Cerebellar nuclear complex (tissue), 1 donor: ENCODE measurements around the gene SKI.

Experiments used
- DNase-seq, 2 experiments: peaks; one replicate each; lab custom pipeline; 2025; lab: John Stamatoyannopoulos, UW

SKI gene

GRCh38 chr1:2228157-2228594 lies at the start of gene SKI:
Gene SKI, plus strand, starts transcription at chr1:2228319. Its CDS starts 448 bp downstream, at chr1:2228767.
- DNase-seq: no peak

- DNase-seq: no peak
These were observed 49.2 kb upstream of the SKI start for GRCh38 chr1:2178875-2179274.

GRCh38 chr1:2179283-2180013 lies 48.7 kb upstream of the SKI start:
- DNase-seq: no peak

GRCh38 chr1:2180297-2181245 lies 47.5 kb upstream of the SKI start:
- DNase-seq: no peak

GRCh38 chr1:2181271-2181670 lies 46.8 kb upstream of the SKI start:
- DNase-seq: no peak

GRCh38 chr1:2181752-2182151 lies 46.4 kb upstream of the SKI start:
- no peak for DNase-seq

- DNase-seq: no peak
These were observed 45.7 kb upstream of the SKI start for GRCh38 chr1:2182376-2182775.

- peak; percentile 39 to 79 for DNase-seq
These were observed 44.2 kb upstream of the SKI start for GRCh38 chr1:2183937-2184334.

GRCh38 chr1:2184531-2184930 lies 43.6 kb upstream of the SKI start:
- DNase-seq: no peak

- DNase-seq: no peak
These were observed 43.2 kb upstream of the SKI start for GRCh38 chr1:2184934-2185333.

- DNase-seq: no peak
These were observed 42.0 kb upstream of the SKI start for GRCh38 chr1:2185880-2186855.

GRCh38 chr1:2186901-2187300 lies 41.2 kb upstream of the SKI start:
- DNase-seq: no peak

GRCh38 chr1:2187619-2188018 lies 40.5 kb upstream of the SKI start:
- DNase-seq: no peak

- DNase-seq: no peak
These were observed 39.8 kb upstream of the SKI start for GRCh38 chr1:2188336-2188735.

GRCh38 chr1:2189459-2190425 lies 38.4 kb upstream of the SKI start:
- DNase-seq: peak; percentile 93 to 95

GRCh38 chr1:2190491-2190976 lies 37.6 kb upstream of the SKI start:
- DNase-seq: no peak

- DNase-seq: no peak
These were observed 35.8 kb upstream of the SKI start for GRCh38 chr1:2192031-2192995.

- DNase-seq: no peak
These were observed 34.4 kb upstream of the SKI start for GRCh38 chr1:2193514-2194281.
